Measurements from ENCODE around the gene MINK1.

MINK1 gene

GRCh38 chr17:4815043-4815675 is 18.0 kb upstream of the MINK1 start:
- WGBS (ENCODE audit: extremely low coverage, insufficient coverage, insufficient read length), result 100% methylated on average over 1 of the region's 7 CpGs
- Histone ChIP-seq H3K79me1 (ENCODE audit: low read length) (no peaks in the 10 kb centered on the region), H3K18ac (ENCODE audit: low read length) (no peak overlapping the region), H2BK5ac (ENCODE audit: low read depth, low read length, poor library complexity) (no peak overlapping the region), H2AK5ac (ENCODE audit: low read length) (no peak overlapping the region), H3K79me2 (ENCODE audit: control insufficient read depth, insufficient read depth, low read length, poor library complexity) (no peaks in the 10 kb centered on the region), H3K23ac (ENCODE audit: low read length) (no peak overlapping the region), H3K4me2 (ENCODE audit: low read length) (no peak overlapping the region), H3K27ac (ENCODE audit: low read depth, low read length) (no peak overlapping the region), H2BK120ac (ENCODE audit: insufficient read depth, low read length, poor library complexity) (no peak overlapping the region), H3K9ac (ENCODE audit: low read length) (no peak overlapping the region), H4K8ac (ENCODE audit: low read depth, low read length) (no peak overlapping the region), H4K12ac (ENCODE audit: low read depth, low read length) (no peak overlapping the region), H3K9me3 (ENCODE audit: insufficient read depth, low read depth, low read length) (peaks cover 7% of the 10 kb centered on the region), H3K4me3 (ENCODE audit: low read depth, low read length) (no peak overlapping the region), H3K4ac (ENCODE audit: low read depth, low read length) (no peak overlapping the region), H3K27me3 (ENCODE audit: insufficient read depth, low read length) (no peaks in the 10 kb centered on the region), H3K14ac (ENCODE audit: low read length) (no peak overlapping the region), H3K36me3 (ENCODE audit: control insufficient read depth in 1 of 2, insufficient read depth in 2 of 2, low read length in 2 of 2) (peaks cover 53 to 61% of the 10 kb centered on the region in 2 experiments), H2AFZ (ENCODE audit: insufficient read depth, low read length, poor library complexity) (no peak overlapping the region), H2BK12ac (ENCODE audit: low read length) (no peak overlapping the region), H3K4me1 (ENCODE audit: control insufficient read depth in 1 of 2, insufficient read depth in 2 of 2, low read length in 2 of 2) (peaks cover 9 to 14% of the 10 kb centered on the region in 2 experiments), H4K91ac (ENCODE audit: low read depth, low read length) (no peak overlapping the region)
- DNase-seq, result no peak

DNA sequence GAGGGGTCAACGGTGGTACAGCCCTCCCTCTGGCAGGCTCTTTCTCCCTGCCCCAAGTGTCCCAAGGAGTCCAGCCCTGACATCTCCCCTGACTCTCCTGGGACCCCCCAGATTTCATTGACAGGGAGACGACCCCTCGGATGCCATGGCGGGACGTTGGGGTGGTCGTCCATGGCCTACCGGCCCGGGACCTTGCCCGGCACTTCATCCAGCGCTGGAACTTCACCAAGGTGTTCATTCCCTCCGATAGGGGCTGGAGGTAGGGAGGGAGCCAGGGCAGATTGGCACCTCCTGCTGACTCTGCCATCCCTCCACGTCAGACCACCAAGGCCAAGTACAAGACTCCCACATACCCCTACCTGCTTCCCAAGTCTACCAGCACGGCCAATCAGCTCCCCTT is 16.3 kb upstream of the MINK1 start:
- H3K14ac ChIP-seq (ENCODE audit: low read length), result no peak overlapping the region
- H3K4ac ChIP-seq (ENCODE audit: low read depth, low read length), result no peak overlapping the region
- H3K27ac ChIP-seq (ENCODE audit: low read depth, low read length), result no peak overlapping the region
- WGBS (ENCODE audit: extremely low coverage, insufficient coverage, insufficient read length), result no CpG with 5 or more reads among the region's 13 CpGs
- H4K91ac ChIP-seq (ENCODE audit: low read depth, low read length), result no peak overlapping the region
- no peak overlapping the region for H3K18ac ChIP-seq (ENCODE audit: low read length)
- no peak overlapping the region for H3K4me2 ChIP-seq (ENCODE audit: low read length)
- H3K9ac ChIP-seq (ENCODE audit: low read length), result no peak overlapping the region
- no peaks in the 10 kb centered on the region for H3K27me3 ChIP-seq (ENCODE audit: insufficient read depth, low read length)
- no peak overlapping the region for H4K12ac ChIP-seq (ENCODE audit: low read depth, low read length)
- no peak overlapping the region for H2BK5ac ChIP-seq (ENCODE audit: low read depth, low read length, poor library complexity)
- H4K8ac ChIP-seq (ENCODE audit: low read depth, low read length), result no peak overlapping the region
- peaks cover 0 to 8% of the 10 kb centered on the region in 2 experiments for H3K4me1 ChIP-seq (ENCODE audit: control insufficient read depth in 1 of 2, insufficient read depth in 2 of 2, low read length in 2 of 2)
- H2BK12ac ChIP-seq (ENCODE audit: low read length), result no peak overlapping the region
- peaks cover 52 to 56% of the 10 kb centered on the region in 2 experiments for H3K36me3 ChIP-seq (ENCODE audit: control insufficient read depth in 1 of 2, insufficient read depth in 2 of 2, low read length in 2 of 2)
- peaks cover 5% of the 10 kb centered on the region for H3K9me3 ChIP-seq (ENCODE audit: insufficient read depth, low read depth, low read length)
- DNase-seq, result no peak
- H3K23ac ChIP-seq (ENCODE audit: low read length), result no peak overlapping the region
- H3K79me1 ChIP-seq (ENCODE audit: low read length), result no peaks in the 10 kb centered on the region
- no peaks in the 10 kb centered on the region for H3K79me2 ChIP-seq (ENCODE audit: control insufficient read depth, insufficient read depth, low read length, poor library complexity)
- H2BK120ac ChIP-seq (ENCODE audit: insufficient read depth, low read length, poor library complexity), result no peak overlapping the region
- H2AFZ ChIP-seq (ENCODE audit: insufficient read depth, low read length, poor library complexity), result no peak overlapping the region
- H3K4me3 ChIP-seq (ENCODE audit: low read depth, low read length), result no peak overlapping the region
- no peak overlapping the region for H2AK5ac ChIP-seq (ENCODE audit: low read length)

DNA sequence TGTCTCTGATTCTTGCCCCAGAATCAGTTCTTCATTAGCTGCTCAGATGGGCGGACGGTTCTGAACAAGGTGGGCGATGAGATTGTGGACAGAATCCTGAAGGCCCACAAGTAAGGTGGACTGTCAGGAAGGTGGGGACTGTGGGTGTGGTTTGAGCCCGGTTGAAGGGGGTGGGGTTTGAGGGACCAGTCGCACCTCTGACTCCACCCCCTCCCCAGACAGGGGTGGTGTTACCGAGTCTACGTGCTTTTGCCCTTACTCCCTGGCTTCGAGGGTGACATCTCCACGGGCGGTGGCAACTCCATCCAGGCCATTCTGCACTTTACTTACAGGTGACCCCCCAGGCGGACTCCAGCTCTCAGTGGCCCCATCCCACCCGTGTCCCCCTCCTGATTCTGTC is 14.9 kb upstream of the MINK1 start:
- Histone ChIP-seq H4K12ac (ENCODE audit: low read depth, low read length) (no peak overlapping the region), H2BK12ac (ENCODE audit: low read length) (no peak overlapping the region), H3K9ac (ENCODE audit: low read length) (no peak overlapping the region), H3K79me2 (ENCODE audit: control insufficient read depth, insufficient read depth, low read length, poor library complexity) (no peaks in the 10 kb centered on the region), H3K27me3 (ENCODE audit: insufficient read depth, low read length) (no peaks in the 10 kb centered on the region), H3K9me3 (ENCODE audit: insufficient read depth, low read depth, low read length) (peaks cover 6% of the 10 kb centered on the region), H2AFZ (ENCODE audit: insufficient read depth, low read length, poor library complexity) (no peak overlapping the region), H2AK5ac (ENCODE audit: low read length) (no peak overlapping the region), H3K79me1 (ENCODE audit: low read length) (no peaks in the 10 kb centered on the region), H4K91ac (ENCODE audit: low read depth, low read length) (no peak overlapping the region), H3K36me3 (ENCODE audit: control insufficient read depth in 1 of 2, insufficient read depth in 2 of 2, low read length in 2 of 2) (peaks cover 64 to 69% of the 10 kb centered on the region in 2 experiments), H3K4me1 (ENCODE audit: control insufficient read depth in 1 of 2, insufficient read depth in 2 of 2, low read length in 2 of 2) (peaks cover 0 to 8% of the 10 kb centered on the region in 2 experiments), H3K14ac (ENCODE audit: low read length) (no peak overlapping the region), H3K23ac (ENCODE audit: low read length) (no peak overlapping the region), H3K18ac (ENCODE audit: low read length) (no peak overlapping the region), H3K4me2 (ENCODE audit: low read length) (no peak overlapping the region), H3K4me3 (ENCODE audit: low read depth, low read length) (no peak overlapping the region), H2BK120ac (ENCODE audit: insufficient read depth, low read length, poor library complexity) (no peak overlapping the region), H4K8ac (ENCODE audit: low read depth, low read length) (no peak overlapping the region), H2BK5ac (ENCODE audit: low read depth, low read length, poor library complexity) (no peak overlapping the region), H3K4ac (ENCODE audit: low read depth, low read length) (no peak overlapping the region), H3K27ac (ENCODE audit: low read depth, low read length) (no peak overlapping the region)
- no peak for DNase-seq
- no CpG with 5 or more reads among the region's 12 CpGs for WGBS (ENCODE audit: extremely low coverage, insufficient coverage, insufficient read length)

DNA sequence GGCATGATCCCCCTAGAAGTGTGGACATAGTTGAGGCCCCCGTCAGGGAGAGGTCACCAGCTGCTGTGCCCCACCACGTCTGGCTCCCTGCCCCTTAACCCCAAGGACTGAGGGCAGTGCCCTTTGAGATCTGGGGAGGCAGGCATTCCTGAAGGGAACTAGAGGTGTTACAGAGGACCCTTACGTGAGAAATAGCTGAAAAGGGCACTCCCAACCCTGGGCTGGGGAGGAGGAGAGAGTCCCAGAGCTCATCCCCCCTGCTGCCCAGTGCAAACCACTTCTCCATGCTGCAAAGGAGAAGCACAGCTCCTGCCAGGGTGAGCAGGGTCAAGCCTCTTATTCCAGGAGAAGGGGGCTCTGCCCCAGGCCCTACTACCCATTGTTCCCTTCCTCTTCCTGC is 10.3 kb upstream of the MINK1 start:
- no peak overlapping the region for H3K4ac ChIP-seq (ENCODE audit: low read depth, low read length)
- no peak overlapping the region for H2AK5ac ChIP-seq (ENCODE audit: low read length)
- H4K8ac ChIP-seq (ENCODE audit: low read depth, low read length), result no peak overlapping the region
- no peak overlapping the region for H3K4me3 ChIP-seq (ENCODE audit: low read depth, low read length)
- no peak for DNase-seq
- H4K12ac ChIP-seq (ENCODE audit: low read depth, low read length), result no peak overlapping the region
- no peak overlapping the region for H3K9ac ChIP-seq (ENCODE audit: low read length)
- H3K4me2 ChIP-seq (ENCODE audit: low read length), result no peak overlapping the region
- H3K36me3 ChIP-seq (ENCODE audit: control insufficient read depth in 1 of 2, insufficient read depth in 2 of 2, low read length in 2 of 2), result peaks cover 39 to 42% of the 10 kb centered on the region in 2 experiments
- H3K23ac ChIP-seq (ENCODE audit: low read length), result no peak overlapping the region
- H3K27me3 ChIP-seq (ENCODE audit: insufficient read depth, low read length), result no peaks in the 10 kb centered on the region
- H2BK5ac ChIP-seq (ENCODE audit: low read depth, low read length, poor library complexity), result no peak overlapping the region
- no peak overlapping the region for H2BK12ac ChIP-seq (ENCODE audit: low read length)
- no peak overlapping the region for H3K14ac ChIP-seq (ENCODE audit: low read length)
- no CpG with 5 or more reads among the region's 3 CpGs for WGBS (ENCODE audit: extremely low coverage, insufficient coverage, insufficient read length)
- H2AFZ ChIP-seq (ENCODE audit: insufficient read depth, low read length, poor library complexity), result no peak overlapping the region
- H3K27ac ChIP-seq (ENCODE audit: low read depth, low read length), result no peak overlapping the region
- peaks cover 4% of the 10 kb centered on the region for H3K9me3 ChIP-seq (ENCODE audit: insufficient read depth, low read depth, low read length)
- H3K79me2 ChIP-seq (ENCODE audit: control insufficient read depth, insufficient read depth, low read length, poor library complexity), result no peaks in the 10 kb centered on the region
- no peaks in the 10 kb centered on the region for H3K79me1 ChIP-seq (ENCODE audit: low read length)
- H3K18ac ChIP-seq (ENCODE audit: low read length), result no peak overlapping the region
- no peak overlapping the region for H2BK120ac ChIP-seq (ENCODE audit: insufficient read depth, low read length, poor library complexity)
- peaks cover 0 to 8% of the 10 kb centered on the region in 2 experiments for H3K4me1 ChIP-seq (ENCODE audit: control insufficient read depth in 1 of 2, insufficient read depth in 2 of 2, low read length in 2 of 2)
- H4K91ac ChIP-seq (ENCODE audit: low read depth, low read length), result no peak overlapping the region

All from trophoblast cell (in vitro differentiated cells and primary cell).